Pulmonary artery endothelial cell (primary cell): ENCODE data around the gene CADM2. TPM values are rescaled to one million over a fixed set of nuclear protein-coding genes. Genes with fewer than 3 reads are reported as not detected.

ENCODE experiments used
- DNase-seq: peaks from one replicate; pipeline ENCODE4 v3.0.0-alpha.2; 2011; ENCODE audit warnings: low read depth, low spot score
- total RNA-seq: library from RNA; depleted of rRNA; stranded (reverse); fragments of >200 nt; gene quantifications from 2 replicates; pipeline ENCODE4 v1.2.3, GENCODE V29; 2014

Gene CADM2
- total RNA-seq, 1 donor from 2014 or later: 0.13 TPM

DNA sequence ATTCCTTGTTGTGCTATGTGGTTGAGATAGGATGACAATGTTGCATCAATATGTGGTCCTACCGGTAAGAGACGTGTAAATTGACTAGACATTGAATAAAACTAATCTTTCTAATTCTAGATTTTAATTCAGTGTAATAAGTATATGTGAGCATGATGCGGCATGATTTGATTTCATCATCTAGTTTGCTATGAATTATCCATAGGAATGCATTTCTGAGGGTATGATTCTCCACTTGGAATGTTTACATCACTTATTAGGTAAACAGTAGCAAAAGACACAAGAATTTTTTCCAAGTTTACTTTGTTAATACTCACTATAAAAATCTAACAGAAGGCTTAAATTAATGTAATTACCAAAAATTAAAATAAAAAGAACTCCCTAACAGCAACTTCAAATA, 353.5 kb downstream of the CADM2 start:
- DNase-seq: no peak

DNA sequence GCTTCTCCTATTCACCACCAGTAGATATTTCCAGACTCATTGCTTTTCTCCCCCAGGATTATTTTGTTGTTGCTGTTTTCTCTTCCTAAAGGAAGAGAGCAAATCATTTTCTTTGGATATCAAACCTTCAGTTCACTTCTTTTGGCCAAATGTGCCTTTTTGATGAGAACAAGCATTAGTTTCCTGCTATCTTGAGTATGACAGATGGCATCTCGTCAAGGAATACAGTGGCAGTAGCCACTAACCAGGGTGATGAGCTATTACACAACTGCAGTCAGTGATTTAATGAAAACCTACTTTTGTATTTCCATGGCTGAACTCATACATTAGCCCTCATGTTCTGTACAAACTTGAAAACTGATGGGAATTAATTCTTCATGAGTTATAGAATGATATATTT, 354.6 kb downstream of the CADM2 start:
- DNase-seq: no peak

DNA sequence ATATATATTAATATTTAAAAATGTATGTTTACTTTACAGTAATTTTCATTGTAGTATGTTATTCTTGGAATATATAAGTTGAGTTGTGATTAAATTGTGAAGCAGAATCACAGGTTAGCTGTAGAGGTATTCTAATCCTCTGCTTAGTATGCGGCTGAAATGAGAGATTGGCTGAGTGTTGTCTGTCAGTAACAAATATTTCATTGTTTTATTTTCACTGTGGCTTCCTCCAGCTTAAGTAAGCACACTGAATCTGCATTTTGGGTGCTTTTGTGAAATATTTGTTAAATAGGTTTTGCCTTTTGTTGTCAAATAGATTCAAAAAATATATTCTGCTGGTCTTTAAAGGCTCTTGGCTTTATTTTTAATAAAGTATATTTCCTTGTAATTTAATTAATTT, 357.5 kb downstream of the CADM2 start:
- no peak for DNase-seq

DNA sequence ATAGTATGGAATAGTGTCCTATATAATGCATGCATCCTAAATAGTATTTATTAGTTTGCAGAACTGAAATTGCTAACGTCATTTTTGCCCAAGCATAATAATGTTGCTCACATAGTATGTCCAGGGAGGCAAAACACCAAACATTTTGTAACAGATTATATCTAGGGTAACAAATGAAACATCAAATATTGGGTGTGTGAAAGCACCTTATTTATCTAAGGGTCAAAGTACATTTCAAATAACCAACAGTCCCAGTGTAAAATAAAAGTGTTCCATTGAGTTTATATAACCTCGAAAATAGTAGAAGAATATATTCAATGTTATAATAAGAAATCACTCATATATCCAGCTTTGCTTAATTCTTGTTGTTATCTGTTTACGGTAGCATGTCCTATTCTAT, 363.1 kb downstream of the CADM2 start:
- DNase-seq: no peak

DNA sequence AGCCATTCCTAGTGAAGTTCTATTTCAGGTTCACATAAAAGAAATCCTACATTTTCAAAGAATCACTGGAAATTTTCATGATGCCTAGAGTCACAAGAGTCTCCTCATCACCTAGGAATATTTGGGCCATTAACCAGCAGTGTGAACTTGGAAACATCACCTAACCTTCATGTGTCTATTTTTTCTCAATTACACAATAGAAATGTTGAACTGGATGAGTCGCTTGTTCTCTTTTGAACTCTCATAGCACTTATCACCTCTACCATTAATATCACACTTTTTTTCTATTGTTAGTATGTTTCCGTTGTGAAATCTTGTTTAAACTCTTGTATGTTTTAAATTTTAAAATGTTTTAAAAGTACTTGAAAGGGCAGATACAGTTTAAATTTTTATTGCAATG, 371.3 kb downstream of the CADM2 start:
- DNase-seq: no peak

DNA sequence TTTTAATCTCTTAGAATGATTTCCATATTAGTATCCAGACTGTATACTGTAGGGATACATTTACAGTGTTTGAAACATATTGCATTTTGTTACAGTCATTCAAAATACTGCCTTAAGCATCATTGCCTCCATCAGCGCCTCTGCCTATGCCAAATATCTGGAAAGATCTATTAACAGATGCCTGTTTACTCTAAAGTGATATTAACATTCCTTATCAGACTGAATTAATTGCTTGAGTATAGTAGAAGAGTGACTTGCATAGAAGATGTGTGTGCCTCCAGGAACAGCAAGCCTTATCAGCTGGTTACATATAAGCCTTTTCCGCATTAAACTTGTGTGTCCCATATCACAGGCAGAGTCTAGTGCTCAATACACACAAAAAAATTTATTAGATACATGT, 379.1 kb downstream of the CADM2 start:
- DNase-seq: no peak

DNA sequence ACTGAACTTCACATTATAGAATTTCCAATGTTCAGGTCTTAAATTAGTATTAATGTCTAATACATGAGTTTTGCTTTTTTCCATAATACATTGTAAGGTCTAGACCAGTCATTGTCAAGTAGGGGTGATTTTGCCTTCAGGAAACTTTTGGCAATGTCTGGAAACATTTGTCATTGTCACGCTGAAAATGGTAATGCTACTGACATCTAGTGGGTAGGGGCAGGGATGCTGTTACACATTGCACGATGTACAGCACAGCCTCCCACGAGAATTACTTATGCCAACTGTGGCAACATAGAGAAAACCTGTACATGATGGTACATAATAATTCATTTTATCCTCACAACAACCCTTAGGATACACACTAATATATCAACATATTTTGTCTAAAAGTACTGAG, 384.1 kb downstream of the CADM2 start:
- no peak for DNase-seq

DNA sequence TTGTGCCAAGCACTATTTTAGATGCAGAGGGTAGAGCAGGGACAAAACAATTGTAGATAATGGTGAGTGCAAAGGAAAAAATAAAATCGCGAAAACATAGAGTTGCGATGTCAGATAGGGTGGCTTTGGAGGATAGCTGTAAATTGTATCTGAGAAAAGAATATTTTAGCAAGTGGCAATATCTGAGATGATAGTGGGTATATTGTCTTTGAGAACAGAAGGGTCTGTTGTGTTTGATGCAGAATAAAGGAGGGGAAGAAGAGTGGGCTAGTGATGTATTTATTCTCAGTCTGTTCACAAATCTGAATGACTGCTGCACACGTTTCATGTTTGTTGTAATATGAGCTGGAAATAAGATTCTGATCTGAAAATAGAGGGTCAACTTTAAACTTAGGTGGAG, 396.8 kb downstream of the CADM2 start:
- DNase-seq: no peak

DNA sequence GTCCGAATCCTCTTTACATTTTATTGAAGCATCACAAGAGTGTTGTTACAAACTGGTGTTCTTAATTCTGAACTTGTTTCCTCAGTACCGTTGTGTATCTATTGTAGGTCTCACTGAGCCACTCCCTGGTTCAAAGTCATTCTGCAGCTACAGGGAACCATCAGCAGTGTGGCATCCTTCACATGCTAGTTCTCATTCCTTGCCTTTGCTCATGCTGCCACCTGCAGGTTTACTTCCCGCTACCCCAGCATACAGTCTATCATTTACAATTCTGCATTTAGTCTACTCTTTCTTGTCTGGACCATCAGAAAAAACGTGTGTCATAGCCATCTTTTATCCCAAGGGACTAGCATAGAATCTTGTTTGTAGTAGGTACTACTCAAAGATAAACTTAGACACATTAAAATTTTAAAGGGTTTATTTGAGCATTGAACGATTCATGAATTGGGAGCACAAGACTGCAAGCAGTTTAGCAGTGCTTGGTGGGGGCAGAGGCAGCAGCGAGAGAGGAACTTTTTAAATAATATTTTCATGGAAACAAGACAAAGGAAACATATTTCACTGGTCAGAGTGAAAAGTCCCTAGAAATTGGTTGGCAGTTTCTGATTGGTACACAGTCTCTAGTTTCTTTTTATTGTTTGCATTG, 402.1 kb downstream of the CADM2 start:
- no peak for DNase-seq

DNA sequence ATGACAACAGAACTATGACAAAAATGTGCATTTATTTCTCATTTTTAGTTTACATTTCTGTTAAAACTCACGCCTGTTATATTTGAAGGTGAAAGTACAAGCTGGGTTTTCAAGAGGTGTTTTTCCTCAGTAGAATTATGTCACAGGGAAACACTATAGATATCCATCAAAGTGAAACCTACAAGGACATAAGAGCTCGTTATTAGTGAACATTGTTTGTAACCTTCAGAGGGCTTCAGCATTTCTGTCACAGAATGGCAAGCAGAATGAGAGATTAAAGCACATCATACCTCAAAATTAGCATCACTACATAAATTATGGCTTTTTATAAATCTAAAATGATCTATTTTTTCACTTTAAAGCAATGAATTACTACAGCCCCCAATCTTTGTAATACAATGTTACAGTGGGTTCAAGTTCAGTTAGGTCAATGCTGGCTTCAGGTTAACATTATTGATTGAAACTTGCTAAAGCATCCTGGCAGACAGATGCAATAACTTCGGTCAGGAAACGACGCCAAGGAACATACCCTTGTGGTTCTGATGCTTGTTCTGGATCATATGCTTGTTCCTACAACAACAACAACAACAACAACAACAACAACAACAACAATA, 405.6 kb downstream of the CADM2 start:
- no peak for DNase-seq

DNA sequence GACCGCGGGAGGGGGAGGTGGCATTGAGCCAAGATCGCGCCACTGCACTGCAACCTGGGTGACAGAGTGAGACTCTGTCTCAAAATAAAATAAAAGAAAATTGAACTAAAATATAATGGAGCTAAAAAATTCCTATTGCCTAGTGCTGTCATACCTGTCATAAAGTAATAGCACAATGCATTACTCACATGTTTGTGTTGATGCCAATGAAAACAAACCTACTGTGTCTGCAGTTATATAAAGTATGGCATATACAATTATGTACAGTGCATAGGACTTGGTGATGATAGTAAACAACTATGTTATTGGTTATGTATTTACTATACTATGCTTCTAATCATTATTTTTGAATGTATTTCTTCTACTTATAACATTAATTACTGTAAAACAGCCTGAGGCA, 411.6 kb downstream of the CADM2 start:
- no peak for DNase-seq

DNA sequence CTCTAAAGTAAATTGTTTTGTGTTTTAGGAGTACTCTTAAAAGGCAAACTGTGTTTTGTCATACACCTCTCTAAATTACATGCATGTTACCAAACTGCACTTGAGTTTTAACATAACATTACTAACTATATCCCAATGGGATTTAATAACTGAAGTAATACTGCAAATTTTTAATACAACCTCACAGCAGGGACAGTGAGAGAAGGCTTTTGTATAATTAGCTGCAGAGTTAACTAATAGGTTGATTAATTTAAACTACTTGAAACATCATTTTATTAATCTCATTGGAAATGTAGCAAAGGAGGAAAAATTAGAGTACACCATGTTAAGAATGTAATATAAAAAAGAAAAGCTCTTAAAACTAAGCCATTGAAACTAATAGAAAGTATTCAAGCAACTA, 417.3 kb downstream of the CADM2 start:
- no peak for DNase-seq

DNA sequence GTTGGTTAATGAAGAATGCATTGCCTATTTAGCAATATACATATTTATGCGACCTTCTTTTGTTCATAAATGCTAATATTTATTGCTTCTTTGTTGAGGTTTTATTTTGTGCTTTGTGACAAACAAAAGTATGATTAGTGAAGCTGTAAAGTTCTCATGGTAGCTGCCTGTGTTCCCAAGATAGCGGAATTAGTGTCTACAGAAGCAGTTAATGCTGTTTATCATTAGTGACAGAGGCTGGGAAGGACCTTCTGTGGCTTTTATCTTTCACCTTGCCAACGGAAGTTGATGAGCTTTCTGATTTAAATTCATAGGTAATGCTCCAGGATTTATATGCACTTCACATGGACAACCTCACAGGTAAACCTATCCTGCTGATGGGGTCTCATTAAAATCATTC, 418.3 kb downstream of the CADM2 start:
- DNase-seq: no peak

DNA sequence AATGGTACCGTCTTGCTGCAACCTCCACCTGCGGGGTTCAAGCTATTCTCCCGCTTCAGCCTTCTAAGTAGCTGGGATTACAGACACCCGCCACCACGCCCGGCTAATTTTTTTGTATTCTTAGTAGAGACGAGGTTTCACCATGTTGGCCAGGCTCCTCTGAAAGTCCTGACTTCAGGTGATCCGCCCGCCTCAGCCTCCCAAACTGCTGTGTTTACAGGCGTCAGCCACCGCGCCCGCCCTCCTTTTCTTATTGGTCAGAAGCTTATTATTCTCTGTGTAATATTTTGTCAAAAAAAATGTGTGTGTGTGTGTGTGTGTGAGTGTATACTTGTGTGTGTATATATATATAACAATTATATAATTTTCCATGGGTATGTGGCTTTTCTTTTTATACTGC, 425.6 kb downstream of the CADM2 start:
- DNase-seq: no peak

DNA sequence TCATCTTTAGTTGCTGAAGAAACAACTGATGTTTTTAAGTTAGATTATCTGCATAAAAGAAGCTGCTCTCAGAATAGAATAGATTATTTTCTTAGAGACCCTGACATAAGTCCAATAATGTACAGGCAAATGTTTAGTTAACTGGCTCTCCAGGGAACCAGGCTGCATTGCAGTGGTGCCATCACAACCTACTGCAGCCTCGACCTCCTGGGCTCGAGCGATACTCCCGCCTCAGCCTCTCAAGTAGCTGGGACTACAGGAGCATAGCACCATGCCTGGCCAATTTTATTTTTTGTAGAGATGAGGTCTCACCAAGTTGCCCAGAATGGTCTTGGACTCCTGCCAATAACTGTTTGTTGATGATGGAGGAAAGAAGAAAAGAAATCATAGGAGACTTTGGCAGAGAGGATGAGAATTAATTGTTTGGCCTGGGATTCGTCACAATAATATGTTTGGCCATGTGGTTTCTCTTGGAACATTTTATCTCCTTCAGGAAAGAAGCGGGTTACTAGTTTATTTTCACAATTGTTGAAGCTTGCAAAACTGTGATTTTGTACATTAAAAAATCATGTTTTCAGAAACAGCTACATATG, 429.2 kb downstream of the CADM2 start:
- DNase-seq: no peak

DNA sequence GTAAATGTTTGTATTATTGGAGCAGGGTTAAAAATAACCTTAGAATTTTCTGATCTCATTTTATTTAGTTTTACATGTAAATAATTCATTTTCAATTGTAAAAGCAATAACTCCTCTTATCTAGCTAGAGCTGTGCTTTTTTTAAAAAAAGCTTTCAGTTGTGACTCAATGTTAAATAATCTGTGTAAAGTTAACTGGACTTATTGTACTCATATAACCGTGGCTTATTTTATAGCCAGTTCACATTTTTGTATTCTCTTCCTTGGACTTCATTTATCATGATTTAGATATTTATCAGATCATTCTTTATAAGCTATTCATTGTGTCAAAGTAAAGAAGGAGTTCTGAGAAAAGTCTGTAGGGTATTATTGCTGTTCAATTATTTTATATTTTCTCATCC, 435.6 kb downstream of the CADM2 start:
- no peak for DNase-seq

DNA sequence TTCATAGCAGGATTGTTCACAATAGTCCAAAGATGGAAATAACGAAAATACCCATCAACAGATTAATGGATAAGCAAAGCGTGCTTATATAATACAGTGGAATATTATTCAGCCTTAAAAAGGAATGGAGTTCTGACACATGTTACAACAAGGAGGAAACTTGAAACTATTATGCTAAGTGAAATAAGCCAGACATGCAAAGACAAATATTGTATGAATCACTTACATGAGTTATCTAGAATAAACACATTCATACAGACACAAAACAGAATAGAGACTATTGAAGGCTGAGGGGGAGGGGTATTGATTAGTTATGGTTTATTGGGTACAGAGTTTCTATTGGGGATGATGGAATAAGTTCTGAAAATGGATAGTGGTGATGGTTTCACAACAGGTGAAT, 438.6 kb downstream of the CADM2 start:
- DNase-seq: no peak

DNA sequence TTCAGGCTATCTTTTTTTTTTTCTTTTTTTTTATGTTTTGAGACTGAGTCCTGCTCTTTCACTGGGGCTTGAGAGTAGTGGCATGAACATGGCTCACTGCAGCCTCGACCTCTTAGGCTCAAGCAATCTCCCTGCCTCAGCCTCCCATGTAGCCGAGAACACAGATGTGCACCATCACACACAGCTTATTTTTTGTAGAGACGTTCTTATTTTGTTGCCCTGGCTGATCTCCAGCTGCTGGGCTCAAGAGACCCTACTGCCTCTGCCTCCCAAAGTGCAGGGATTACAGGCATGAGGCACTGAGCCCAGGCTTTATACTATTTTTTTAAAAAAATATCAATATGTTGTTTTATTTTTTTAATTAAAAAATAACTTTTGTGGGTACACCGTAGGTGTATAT, 467.3 kb downstream of the CADM2 start:
- no peak for DNase-seq

DNA sequence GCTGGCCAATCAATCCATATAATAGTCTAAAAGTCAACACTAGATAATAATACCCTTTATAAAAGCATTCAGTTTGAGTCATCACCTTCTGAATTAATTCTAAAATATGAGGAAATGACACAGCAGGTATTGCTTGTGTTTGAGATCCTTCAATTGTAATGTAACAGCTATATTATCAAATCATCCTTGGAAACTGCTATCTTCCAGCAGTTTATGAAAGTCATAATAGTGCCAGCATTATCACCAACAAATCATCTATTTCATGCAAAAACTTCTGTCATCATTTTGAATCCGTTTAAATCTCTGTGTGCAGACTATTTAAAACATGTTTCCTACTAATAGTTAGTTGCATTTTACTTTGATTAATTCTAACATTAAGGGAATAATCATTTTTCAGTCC, 468.7 kb downstream of the CADM2 start:
- no peak for DNase-seq

DNA sequence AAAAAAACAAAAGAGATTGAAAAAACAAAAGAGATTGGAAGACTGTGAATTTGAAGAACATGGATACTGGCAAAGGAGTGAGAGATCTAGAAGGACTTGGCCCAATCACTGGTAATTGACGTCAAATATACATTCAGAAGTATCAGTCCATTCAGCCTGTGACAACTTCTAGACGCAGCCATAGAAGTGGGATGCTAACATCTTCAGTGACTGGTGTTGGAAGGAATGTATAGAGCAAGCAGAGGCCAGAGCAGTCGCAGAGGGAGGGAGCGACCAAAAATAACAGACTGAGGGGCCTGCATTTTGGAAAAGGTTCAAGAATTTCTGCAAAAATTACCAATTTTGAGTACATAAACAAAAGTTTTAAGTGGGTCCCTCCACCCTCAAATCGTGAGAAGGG, 473.3 kb downstream of the CADM2 start:
- no peak for DNase-seq

DNA sequence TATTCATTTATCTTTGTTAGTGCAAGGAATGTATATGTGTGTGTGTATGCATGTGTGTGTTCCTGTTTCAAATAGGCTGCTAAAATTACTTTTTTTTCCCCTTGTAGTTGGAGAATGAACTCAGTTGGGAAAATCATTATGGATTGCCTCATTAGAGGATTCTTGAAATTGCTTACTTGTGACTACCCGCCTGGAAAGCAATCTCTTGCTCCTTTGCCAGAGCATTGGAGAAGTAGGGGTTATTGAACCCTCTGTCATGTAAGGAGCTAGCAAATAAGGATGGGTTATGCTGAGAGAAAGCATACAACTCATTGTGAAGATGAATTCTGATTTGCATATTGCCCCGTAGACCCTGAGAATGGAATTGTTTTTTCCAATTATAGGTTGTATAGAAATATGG, 474.5 kb downstream of the CADM2 start:
- DNase-seq: no peak

DNA sequence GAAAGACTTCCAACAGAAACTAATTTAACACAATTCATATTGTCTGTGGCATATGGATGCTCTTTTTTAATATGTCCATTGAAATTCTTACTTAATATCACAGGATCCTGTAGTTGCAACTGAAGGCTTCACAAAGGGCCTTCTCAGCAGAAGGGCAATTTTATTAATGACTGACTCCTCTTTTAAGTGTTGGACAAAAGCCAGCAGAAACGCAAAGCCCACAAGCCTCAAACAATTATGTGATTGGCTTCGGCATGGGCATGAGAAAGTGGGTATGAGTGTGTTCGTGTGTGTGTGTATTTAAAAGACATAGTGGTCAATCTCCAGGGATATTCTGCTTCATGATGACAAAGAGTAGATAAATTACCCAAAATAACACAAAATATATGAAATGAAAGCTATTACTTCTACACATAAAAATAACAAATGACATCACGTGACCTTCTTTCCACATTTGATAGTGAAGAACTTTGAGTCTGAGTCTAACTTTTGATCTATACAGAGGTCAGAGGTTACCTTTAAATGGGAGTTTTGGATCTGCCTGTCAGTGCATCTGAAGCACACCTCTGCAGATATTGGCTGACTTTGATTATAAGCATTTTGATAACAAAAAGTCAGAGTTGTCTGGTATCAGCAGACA, 496.9 kb downstream of the CADM2 start:
- no peak for DNase-seq

DNA sequence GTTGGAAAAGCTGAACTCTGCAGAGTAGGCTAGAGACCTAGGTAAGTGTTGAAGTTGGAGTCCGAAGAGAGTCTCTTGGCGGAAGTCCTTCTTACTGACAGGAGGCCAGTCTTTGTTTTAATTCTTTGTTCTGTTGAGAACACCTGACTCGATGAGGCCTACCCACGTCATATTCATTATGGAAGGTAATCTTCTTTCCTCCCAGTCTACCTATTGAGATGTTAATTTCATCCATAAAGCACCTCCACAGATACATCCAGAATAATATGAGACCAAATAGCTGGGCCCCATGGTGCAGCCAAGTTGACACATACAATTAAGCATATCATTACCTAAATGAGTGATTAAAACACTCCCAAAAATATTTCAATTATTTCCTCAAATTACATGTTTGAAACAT, 515.5 kb downstream of the CADM2 start:
- no peak for DNase-seq
